SK-N-SH treated with all-trans-retinoic acid at 6 μM for 48 hours (cell line): ENCODE results near the gene FRAS1.

Source experiments
- CSDC2 ChIP-seq: fragments of 250-450 bp; sonication (Bioruptor Pico); IDR thresholded peaks from 2 replicates; pipeline ENCODE4 v1.5.0; 2020; ENCODE audit warnings: mild to moderate bottlenecking, moderate library complexity
- ESRRG ChIP-seq: fragments of 250-450 bp; sonication (Bioruptor Pico); IDR thresholded peaks from 2 replicates; pipeline ENCODE4 v1.6.1; 2021; ENCODE audit warnings: mild to moderate bottlenecking
- TCF4 ChIP-seq: fragments of 250-450 bp; sonication (Bioruptor Pico); IDR thresholded peaks from 2 replicates; pipeline ENCODE4 v1.8.0; 2021; ENCODE audit warnings: mild to moderate bottlenecking, moderate library complexity, borderline replicate concordance
- ZC3H10 ChIP-seq: fragments of 250-450 bp; sonication (Bioruptor Pico); IDR thresholded peaks from 2 replicates; pipeline ENCODE4 v1.5.1; 2021; ENCODE audit warnings: mild to moderate bottlenecking, moderate library complexity
- ZFP3 ChIP-seq: fragments of 250-450 bp; sonication (Bioruptor Pico); IDR thresholded peaks from 2 replicates; pipeline ENCODE4 v1.5.0; 2020; ENCODE audit warnings: mild to moderate bottlenecking, moderate library complexity
- TF ChIP-seq, protein P1 (sequence below): fragments of 250-450 bp; sonication (Bioruptor Pico); IDR thresholded peaks from 2 replicates; pipeline ENCODE4 v1.8.0; 2020; ENCODE audit warnings: mild to moderate bottlenecking, moderate library complexity, borderline replicate concordance

- TF ChIP-seq TCF4 (CRISPR knock-in tag) (no peak), ESRRG (CRISPR knock-in tag) (no peak), ZC3H10 (CRISPR knock-in tag) (no peak), CSDC2 (no peak), ZFP3 (no peak)
- TF ChIP-seq, protein P1, sequence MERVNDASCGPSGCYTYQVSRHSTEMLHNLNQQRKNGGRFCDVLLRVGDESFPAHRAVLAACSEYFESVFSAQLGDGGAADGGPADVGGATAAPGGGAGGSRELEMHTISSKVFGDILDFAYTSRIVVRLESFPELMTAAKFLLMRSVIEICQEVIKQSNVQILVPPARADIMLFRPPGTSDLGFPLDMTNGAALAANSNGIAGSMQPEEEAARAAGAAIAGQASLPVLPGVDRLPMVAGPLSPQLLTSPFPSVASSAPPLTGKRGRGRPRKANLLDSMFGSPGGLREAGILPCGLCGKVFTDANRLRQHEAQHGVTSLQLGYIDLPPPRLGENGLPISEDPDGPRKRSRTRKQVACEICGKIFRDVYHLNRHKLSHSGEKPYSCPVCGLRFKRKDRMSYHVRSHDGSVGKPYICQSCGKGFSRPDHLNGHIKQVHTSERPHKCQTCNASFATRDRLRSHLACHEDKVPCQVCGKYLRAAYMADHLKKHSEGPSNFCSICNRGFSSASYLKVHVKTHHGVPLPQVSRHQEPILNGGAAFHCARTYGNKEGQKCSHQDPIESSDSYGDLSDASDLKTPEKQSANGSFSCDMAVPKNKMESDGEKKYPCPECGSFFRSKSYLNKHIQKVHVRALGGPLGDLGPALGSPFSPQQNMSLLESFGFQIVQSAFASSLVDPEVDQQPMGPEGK (CRISPR knock-in tag): no peak
Measured at GRCh38 chr4:78519962-78520361, 462.8 kb downstream of the FRAS1 start.
